ENCODE results near the gene HOXA11. TPM values are rescaled to one million over a fixed set of nuclear protein-coding genes. Genes with fewer than 3 reads are reported as not detected.

Gene HOXA11
- total RNA-seq, 1 experiment from 2014 or later = not detected

- intact Hi-C loops (cut with micrococcal nuclease; ENCODE audit: unreplicated experiment) = no loop called here
- Histone ChIP-seq H3K4me1 (ENCODE audit: insufficient read depth, low read length, poor library complexity, severe bottlenecking) (peaks cover 7% of the 10 kb centered on the region), H3K27ac (ENCODE audit: low read depth, low read length, poor library complexity, severe bottlenecking) (no peak overlapping the region), H3K9me3 (ENCODE audit: low read depth, low read length, poor library complexity, severe bottlenecking) (no peaks in the 10 kb centered on the region), H3K36me3 (ENCODE audit: insufficient read depth, low read length, poor library complexity, severe bottlenecking) (no peaks in the 10 kb centered on the region), H3K4me3 (ENCODE audit: low read depth, low read length, poor library complexity, severe bottlenecking) (no peak overlapping the region), H3K27me3 (replicated peaks; ENCODE audit: insufficient read depth, low read depth, low read length, poor library complexity) (peaks cover 77% of the 10 kb centered on the region)
- DNase-seq (ENCODE audit: low spot score) = no peak
- ChIA-PET POLR2A (ENCODE audit: low non-redundant PET) (no interaction called here), CTCF (no interaction called here)
- no TSS peak for BruUV-seq (replicated peaks)
- TF ChIP-seq, protein P1, sequence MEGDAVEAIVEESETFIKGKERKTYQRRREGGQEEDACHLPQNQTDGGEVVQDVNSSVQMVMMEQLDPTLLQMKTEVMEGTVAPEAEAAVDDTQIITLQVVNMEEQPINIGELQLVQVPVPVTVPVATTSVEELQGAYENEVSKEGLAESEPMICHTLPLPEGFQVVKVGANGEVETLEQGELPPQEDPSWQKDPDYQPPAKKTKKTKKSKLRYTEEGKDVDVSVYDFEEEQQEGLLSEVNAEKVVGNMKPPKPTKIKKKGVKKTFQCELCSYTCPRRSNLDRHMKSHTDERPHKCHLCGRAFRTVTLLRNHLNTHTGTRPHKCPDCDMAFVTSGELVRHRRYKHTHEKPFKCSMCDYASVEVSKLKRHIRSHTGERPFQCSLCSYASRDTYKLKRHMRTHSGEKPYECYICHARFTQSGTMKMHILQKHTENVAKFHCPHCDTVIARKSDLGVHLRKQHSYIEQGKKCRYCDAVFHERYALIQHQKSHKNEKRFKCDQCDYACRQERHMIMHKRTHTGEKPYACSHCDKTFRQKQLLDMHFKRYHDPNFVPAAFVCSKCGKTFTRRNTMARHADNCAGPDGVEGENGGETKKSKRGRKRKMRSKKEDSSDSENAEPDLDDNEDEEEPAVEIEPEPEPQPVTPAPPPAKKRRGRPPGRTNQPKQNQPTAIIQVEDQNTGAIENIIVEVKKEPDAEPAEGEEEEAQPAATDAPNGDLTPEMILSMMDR (conservative IDR thresholded peaks at IDR 0.05; ENCODE audit: low read depth, low read length) = no peak
- TF ChIP-seq EZH2 (IDR thresholded peaks at IDR 0.05; ENCODE audit: borderline replicate concordance, low read depth, low read length, poor library complexity, severe bottlenecking) = peak; percentile 94
Observed at GRCh38 chr7:27154901-27155815, 29.9 kb downstream of the HOXA11 start.

DNA sequence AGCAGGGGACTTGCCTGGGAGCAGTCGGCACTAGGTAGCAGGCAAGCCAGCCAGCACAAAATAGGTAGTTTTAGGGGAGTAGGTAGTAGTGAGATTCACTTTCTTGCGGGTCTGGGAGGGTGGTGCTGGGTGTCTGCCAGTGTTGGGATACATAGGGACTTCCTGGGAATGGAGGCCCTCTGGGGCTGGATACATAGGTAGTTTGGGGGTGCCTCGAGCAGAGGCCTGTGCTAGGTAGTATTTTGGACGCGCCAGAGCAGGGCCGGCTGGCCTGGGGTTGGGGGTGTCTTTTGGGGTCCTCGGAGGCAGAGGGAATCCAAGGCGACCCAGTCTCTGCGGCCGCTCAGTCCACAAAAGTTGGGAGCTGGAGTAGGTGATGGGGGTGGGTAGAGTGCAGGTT is 30.7 kb downstream of the HOXA11 start:
- no peak overlapping the region for H3K4me3 ChIP-seq (ENCODE audit: low read depth, low read length, poor library complexity, severe bottlenecking)
- CTCF ChIA-PET = no interaction called here
- no TSS peak for BruUV-seq (replicated peaks)
- DNase-seq (ENCODE audit: low spot score) = no peak
- H3K36me3 ChIP-seq (ENCODE audit: insufficient read depth, low read length, poor library complexity, severe bottlenecking) = no peaks in the 10 kb centered on the region
- intact Hi-C loops (cut with micrococcal nuclease; ENCODE audit: unreplicated experiment) = no loop called here
- H3K9me3 ChIP-seq (ENCODE audit: low read depth, low read length, poor library complexity, severe bottlenecking) = no peaks in the 10 kb centered on the region
- POLR2A ChIA-PET (ENCODE audit: low non-redundant PET) = no interaction called here
- H3K27me3 ChIP-seq (replicated peaks; ENCODE audit: insufficient read depth, low read depth, low read length, poor library complexity) = peaks cover 85% of the 10 kb centered on the region
- H3K27ac ChIP-seq (ENCODE audit: low read depth, low read length, poor library complexity, severe bottlenecking) = no peak overlapping the region
- peaks cover 7% of the 10 kb centered on the region for H3K4me1 ChIP-seq (ENCODE audit: insufficient read depth, low read length, poor library complexity, severe bottlenecking)
- TF ChIP-seq EZH2 (IDR thresholded peaks at IDR 0.05; ENCODE audit: borderline replicate concordance, low read depth, low read length, poor library complexity, severe bottlenecking) = no peak
- TF ChIP-seq, protein P1 (conservative IDR thresholded peaks at IDR 0.05; ENCODE audit: low read depth, low read length) = no peak

- Histone ChIP-seq H3K4me3 (ENCODE audit: low read depth, low read length, poor library complexity, severe bottlenecking) (no peak overlapping the region), H3K9me3 (ENCODE audit: low read depth, low read length, poor library complexity, severe bottlenecking) (no peaks in the 10 kb centered on the region), H3K27me3 (replicated peaks; ENCODE audit: insufficient read depth, low read depth, low read length, poor library complexity) (peaks cover 93% of the 10 kb centered on the region), H3K36me3 (ENCODE audit: insufficient read depth, low read length, poor library complexity, severe bottlenecking) (no peaks in the 10 kb centered on the region), H3K4me1 (ENCODE audit: insufficient read depth, low read length, poor library complexity, severe bottlenecking) (peaks cover 7% of the 10 kb centered on the region), H3K27ac (ENCODE audit: low read depth, low read length, poor library complexity, severe bottlenecking) (no peak overlapping the region)
- TF ChIP-seq, protein P1 (conservative IDR thresholded peaks at IDR 0.05; ENCODE audit: low read depth, low read length) = no peak
- TF ChIP-seq EZH2 (IDR thresholded peaks at IDR 0.05; ENCODE audit: borderline replicate concordance, low read depth, low read length, poor library complexity, severe bottlenecking) = no peak
- DNase-seq (ENCODE audit: low spot score) = no peak
- intact Hi-C loops (cut with micrococcal nuclease; ENCODE audit: unreplicated experiment) = no loop called here
- ChIA-PET CTCF (no interaction called here), POLR2A (ENCODE audit: low non-redundant PET) (no interaction called here)
- BruUV-seq (replicated peaks) = no TSS peak
Observed at GRCh38 chr7:27153526-27153925, 31.5 kb downstream of the HOXA11 start.

Data from A673 (cell line).